Central memory CD8-positive, alpha-beta T cell (primary cell): ENCODE measurements around the gene OPTN.
"Not testable (repeated sequence)": the region's sequence is repeated elsewhere in the genome, so short reads cannot be mapped to it uniquely, and the experiment has no call there.

Experiments
- ATAC-seq: fragments of 150-1000 bp; cut with Tn5 transposase; replicated peaks from 2 replicates; pipeline ENCODE4 v1.10.0; 2022; ENCODE audit warnings: mild to moderate bottlenecking, moderate FRiP score, moderate number of reproducible peaks; ENCODE audit not compliant: poor library complexity, severe bottlenecking; ENCODE audit errors: extremely low read depth
- DNase-seq, 2 donors: peaks; one replicate each; pipeline ENCODE4 v3.0.0; 2021; ENCODE audit warnings: low spot score in 2 of 2
- H3K27ac Mint-ChIP-seq: one replicate; pipeline ENCODE4 v1.8.0; 2022; ENCODE audit warnings: low read depth, mild to moderate bottlenecking, moderate library complexity, mixed read lengths
- H3K27me3 Mint-ChIP-seq: one replicate; pipeline ENCODE4 v1.8.0; 2022; ENCODE audit warnings: mixed read lengths
- H3K36me3 Mint-ChIP-seq: one replicate; pipeline ENCODE4 v1.8.0; 2022; ENCODE audit warnings: mild to moderate bottlenecking, moderate library complexity, mixed read lengths; ENCODE audit not compliant: insufficient read depth
- H3K4me1 Mint-ChIP-seq: one replicate; pipeline ENCODE4 v1.8.0; 2022; ENCODE audit warnings: mixed read lengths
- H3K4me3 Mint-ChIP-seq: one replicate; pipeline ENCODE4 v1.8.0; 2022; ENCODE audit warnings: mild to moderate bottlenecking, moderate library complexity, mixed read lengths
- H3K9me3 Mint-ChIP-seq: one replicate; pipeline ENCODE4 v1.8.0; 2022; ENCODE audit warnings: mixed read lengths

OPTN gene

DNA sequence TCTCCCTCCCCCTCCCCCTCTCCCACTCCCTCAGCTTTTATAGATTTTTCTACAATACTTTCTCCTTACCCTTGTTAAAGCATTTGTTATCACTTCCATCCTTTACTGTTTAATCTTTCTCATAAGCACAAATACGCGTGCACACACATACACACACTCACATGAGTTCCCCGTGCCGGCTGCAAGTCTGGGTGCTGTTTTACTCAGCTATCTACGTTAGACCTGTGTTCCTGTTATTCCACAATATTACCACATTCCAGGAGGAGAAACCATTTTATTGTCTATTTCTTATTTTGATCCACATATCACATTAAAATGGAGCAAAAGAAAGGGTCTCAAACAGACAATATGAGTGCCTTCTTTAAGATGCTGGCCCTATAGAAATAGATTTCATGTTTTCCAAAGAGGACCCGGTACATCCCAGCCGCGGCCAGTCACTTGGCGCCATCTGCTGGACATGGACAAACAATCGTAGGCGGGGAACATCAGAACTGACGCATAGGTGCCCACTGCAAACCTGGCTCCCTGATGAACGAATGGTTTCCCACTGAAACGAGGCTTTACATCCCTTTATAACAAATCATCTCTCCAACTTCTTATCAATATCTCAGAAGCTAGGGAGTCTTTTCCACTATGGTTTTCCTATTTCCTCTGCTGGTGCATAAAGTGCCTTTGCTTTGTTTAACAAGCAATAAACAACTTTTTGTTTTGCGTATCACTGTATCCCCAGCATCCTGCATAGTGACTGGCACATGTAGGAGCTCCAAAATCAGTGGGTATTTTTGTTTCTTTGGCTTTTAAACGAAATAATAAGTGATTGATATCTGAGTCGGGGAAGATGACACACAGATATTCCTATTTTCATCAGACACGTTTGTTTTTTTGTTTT lies 25.2 kb upstream of the OPTN start:
- H3K36me3 Mint-ChIP-seq = no peaks in the 10 kb centered on the region
- no peak overlapping the region for H3K4me3 Mint-ChIP-seq
- H3K27ac Mint-ChIP-seq = no peak overlapping the region
- DNase-seq (no peak), ATAC-seq (no peak)
- H3K9me3 Mint-ChIP-seq = peaks cover 7% of the 10 kb centered on the region
- peaks cover 31% of the 10 kb centered on the region for H3K27me3 Mint-ChIP-seq
- no peaks in the 10 kb centered on the region for H3K4me1 Mint-ChIP-seq

DNA sequence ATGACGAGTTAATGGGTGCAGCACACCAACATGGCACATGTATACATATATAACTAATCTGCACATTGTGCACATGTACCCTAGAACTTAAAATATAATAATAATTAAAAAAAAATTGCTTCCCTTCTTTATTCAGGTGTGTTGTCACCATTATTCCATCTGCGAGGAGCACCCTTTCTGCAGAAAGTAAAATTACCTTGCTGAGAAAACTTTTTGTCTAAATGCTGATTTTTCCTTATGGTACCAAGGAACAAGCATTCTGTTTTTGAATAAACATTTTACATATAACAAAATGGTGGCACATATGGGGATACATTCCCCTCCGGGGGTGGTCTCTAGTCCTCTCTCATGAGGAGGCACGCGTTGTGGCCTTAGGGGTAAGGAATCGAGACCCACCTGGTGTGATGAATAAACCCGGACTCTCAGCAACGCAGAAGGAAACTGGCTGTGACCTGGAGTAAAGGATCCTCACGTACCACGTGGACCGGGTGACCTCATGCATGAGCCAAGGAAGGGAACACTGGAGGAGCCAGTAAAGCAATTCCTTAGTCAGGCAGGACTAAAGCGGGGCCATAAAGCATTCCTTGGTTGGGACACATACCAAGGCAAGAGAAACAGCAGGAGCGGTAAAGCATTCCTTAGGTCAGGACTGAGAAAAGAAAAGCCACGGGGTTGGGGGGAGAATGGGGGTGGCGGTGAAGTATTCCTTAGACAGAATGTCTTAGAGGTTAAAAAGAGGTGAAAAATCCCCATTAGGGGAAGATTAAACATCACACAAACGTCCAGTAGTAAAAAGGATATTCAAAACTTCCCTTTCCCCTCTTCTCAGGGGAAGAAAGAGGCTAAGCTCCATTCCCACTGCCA lies 20.8 kb upstream of the OPTN start:
- no peak for ATAC-seq
- Mint-ChIP-seq H3K4me1 (no peaks in the 10 kb centered on the region), H3K9me3 (peaks cover 20% of the 10 kb centered on the region), H3K36me3 (peaks cover 2% of the 10 kb centered on the region), H3K27ac (no peak overlapping the region), H3K27me3 (peaks cover 30% of the 10 kb centered on the region), H3K4me3 (no peak overlapping the region)
- DNase-seq = no peak

DNA sequence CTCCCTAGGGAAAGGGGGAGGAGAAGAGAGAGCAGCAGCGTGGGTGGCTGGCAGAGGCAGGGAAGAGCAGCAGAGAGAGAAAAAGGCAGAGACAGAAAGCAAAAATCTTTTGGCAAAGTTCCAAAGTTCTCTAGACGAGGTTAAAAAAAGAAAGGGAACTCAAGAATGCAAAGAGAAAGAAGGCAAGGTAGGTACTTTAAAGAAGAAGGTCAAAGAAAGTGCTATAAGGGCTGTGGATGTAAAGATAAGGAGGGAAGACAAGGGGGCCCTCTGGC lies 20.2 kb upstream of the OPTN start:
- Mint-ChIP-seq H3K4me1 (no peaks in the 10 kb centered on the region), H3K36me3 (peaks cover 2% of the 10 kb centered on the region), H3K9me3 (peaks cover 24% of the 10 kb centered on the region), H3K27me3 (peaks cover 25% of the 10 kb centered on the region), H3K4me3 (no peak overlapping the region), H3K27ac (no peak overlapping the region)
- no peak for ATAC-seq
- DNase-seq = no peak

GRCh38 chr10:13080643-13081042 lies 19.3 kb upstream of the OPTN start:
- no peak for DNase-seq
- no peak overlapping the region for H3K4me3 Mint-ChIP-seq
- H3K36me3 Mint-ChIP-seq = peaks cover 2% of the 10 kb centered on the region
- peaks cover 25% of the 10 kb centered on the region for H3K9me3 Mint-ChIP-seq
- no peaks in the 10 kb centered on the region for H3K4me1 Mint-ChIP-seq
- ATAC-seq = no peak
- no peak overlapping the region for H3K27ac Mint-ChIP-seq
- H3K27me3 Mint-ChIP-seq = peaks cover 16% of the 10 kb centered on the region

DNA sequence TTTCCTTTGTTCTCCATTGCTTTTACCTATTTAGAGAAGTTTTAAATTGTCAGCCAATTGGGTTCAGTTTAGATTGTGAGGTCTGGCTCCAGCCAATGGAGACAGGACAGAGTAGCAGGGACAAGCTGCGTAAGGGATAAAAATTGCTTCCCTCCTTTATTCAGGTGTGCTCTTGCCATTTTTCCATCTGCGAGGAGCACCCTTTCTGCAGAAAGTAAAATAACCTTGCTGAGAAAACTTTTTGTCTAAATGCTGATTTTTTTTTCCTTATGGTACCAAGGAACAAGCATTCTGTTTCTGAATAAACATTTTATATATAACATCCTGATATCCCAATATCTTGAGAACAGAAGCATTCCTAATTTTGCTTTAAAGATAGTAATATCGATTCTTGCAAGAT lies 16.3 kb upstream of the OPTN start:
- H3K4me3 Mint-ChIP-seq, ATAC-seq, H3K36me3 Mint-ChIP-seq, DNase-seq, H3K4me1 Mint-ChIP-seq, H3K27ac Mint-ChIP-seq: not testable (repeated sequence)
- Mint-ChIP-seq H3K9me3 (peaks cover 25% of the 10 kb centered on the region), H3K27me3 (peaks cover 18% of the 10 kb centered on the region)

- Mint-ChIP-seq H3K4me3 (no peak overlapping the region), H3K4me1 (peaks cover 4% of the 10 kb centered on the region), H3K9me3 (peaks cover 16% of the 10 kb centered on the region), H3K27me3 (peaks cover 29% of the 10 kb centered on the region), H3K36me3 (peaks cover 2% of the 10 kb centered on the region), H3K27ac (no peak overlapping the region)
- DNase-seq (no peak), ATAC-seq (no peak)
Observed at GRCh38 chr10:13086056-13086455, 13.9 kb upstream of the OPTN start.

DNA sequence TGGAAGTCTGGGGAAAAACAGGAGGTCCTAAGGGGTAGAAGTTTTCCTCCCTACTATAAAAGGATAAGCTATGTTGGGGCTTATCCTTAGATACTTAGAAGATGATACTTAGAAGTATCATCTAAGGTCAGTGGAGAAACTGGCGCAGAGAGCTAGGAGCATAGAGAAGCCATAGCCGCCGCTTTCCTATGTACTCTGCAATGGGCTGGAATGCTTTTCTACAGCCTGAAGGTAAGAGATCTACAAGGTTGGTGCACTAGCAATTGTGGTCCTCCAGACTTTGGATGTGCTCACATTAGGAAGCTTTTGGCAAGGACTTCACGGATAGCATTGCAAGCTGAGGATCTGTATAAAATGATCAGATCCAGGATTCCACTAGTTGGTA lies 12.4 kb upstream of the OPTN start:
- H3K27me3 Mint-ChIP-seq = peaks cover 32% of the 10 kb centered on the region
- peaks cover 5% of the 10 kb centered on the region for H3K9me3 Mint-ChIP-seq
- peaks cover 4% of the 10 kb centered on the region for H3K4me1 Mint-ChIP-seq
- ATAC-seq = no peak
- H3K27ac Mint-ChIP-seq = no peak overlapping the region
- H3K36me3 Mint-ChIP-seq = peaks cover 2% of the 10 kb centered on the region
- no peak overlapping the region for H3K4me3 Mint-ChIP-seq
- no peak for DNase-seq

- H3K27ac Mint-ChIP-seq = no peak overlapping the region
- no peaks in the 10 kb centered on the region for H3K36me3 Mint-ChIP-seq
- DNase-seq = no peak
- H3K4me3 Mint-ChIP-seq = no peak overlapping the region
- H3K4me1 Mint-ChIP-seq = peaks cover 4% of the 10 kb centered on the region
- no peak for ATAC-seq
- peaks cover 5% of the 10 kb centered on the region for H3K9me3 Mint-ChIP-seq
- H3K27me3 Mint-ChIP-seq = peaks cover 32% of the 10 kb centered on the region
Observed at GRCh38 chr10:13087986-13088618, 11.9 kb upstream of the OPTN start.

- DNase-seq (no peak), ATAC-seq (no peak)
- Mint-ChIP-seq H3K4me3 (no peak overlapping the region), H3K27me3 (peaks cover 32% of the 10 kb centered on the region), H3K27ac (no peak overlapping the region), H3K9me3 (peaks cover 5% of the 10 kb centered on the region), H3K36me3 (no peaks in the 10 kb centered on the region), H3K4me1 (peaks cover 4% of the 10 kb centered on the region)
Observed at GRCh38 chr10:13089345-13089744, 10.6 kb upstream of the OPTN start.

GRCh38 chr10:13090289-13090688 lies 9.7 kb upstream of the OPTN start:
- H3K4me3 Mint-ChIP-seq = no peak overlapping the region

GRCh38 chr10:13091801-13092200 lies 8.2 kb upstream of the OPTN start:
- Mint-ChIP-seq H3K27me3 (peaks cover 32% of the 10 kb centered on the region), H3K36me3 (no peaks in the 10 kb centered on the region), H3K4me1 (peaks cover 5% of the 10 kb centered on the region), H3K9me3 (no peaks in the 10 kb centered on the region), H3K4me3 (no peak overlapping the region), H3K27ac (no peak overlapping the region)
- ATAC-seq = no peak
- DNase-seq = no peak

More at GRCh38 chr10:13090289-13090688, 9.7 kb upstream of the OPTN start:
- H3K36me3 Mint-ChIP-seq = no peaks in the 10 kb centered on the region
- ATAC-seq (no peak), DNase-seq (no peak)
- H3K4me1 Mint-ChIP-seq = peaks cover 4% of the 10 kb centered on the region
- no peak overlapping the region for H3K27ac Mint-ChIP-seq
- H3K9me3 Mint-ChIP-seq = no peaks in the 10 kb centered on the region
- H3K27me3 Mint-ChIP-seq = peaks cover 32% of the 10 kb centered on the region

- Mint-ChIP-seq H3K27ac (no peak overlapping the region), H3K36me3 (peaks cover 1% of the 10 kb centered on the region), H3K27me3 (peaks cover 26% of the 10 kb centered on the region), H3K4me1 (peaks cover 10% of the 10 kb centered on the region), H3K9me3 (no peaks in the 10 kb centered on the region), H3K4me3 (no peak overlapping the region)
- DNase-seq (no peak), ATAC-seq (no peak)
Observed at GRCh38 chr10:13092291-13093102, 7.5 kb upstream of the OPTN start.
